HepG2 (cell line): Measurements from ENCODE around the gene ALCAM.

Experiments used
- ASH2L ChIP-seq: fragments of 300-600, 200-600 bp; sonication (generic); IDR thresholded peaks from 2 replicates; pipeline ENCODE4 v1.7.0; 2017; ENCODE audit warnings: low read depth, mild to moderate bottlenecking, moderate library complexity, mixed read lengths, low read length; ENCODE audit not compliant: insufficient read length
- EP300 ChIP-seq, 3 experiments: sonication (generic) in 1 of 3; formaldehyde crosslinking in 1 of 3; IDR thresholded peaks; 2 replicates each; pipeline versions ENCODE4 v1.5.1 to v1.6.1; 2011 to 2020; ENCODE audit warnings: low read depth in 2 of 3, low read length in 2 of 3, borderline replicate concordance in 1 of 3, improper control_type of control experiment in 1 of 3, mild to moderate bottlenecking in 1 of 3, missing genetic modification reagents in 1 of 3, moderate library complexity in 1 of 3
- MXI1 ChIP-seq: IDR thresholded peaks from 3 replicates; pipeline ENCODE4 v1.6.1; 2012; ENCODE audit warnings: low read depth, low read length, inconsistent platforms, borderline replicate concordance
- POLR2A ChIP-seq, 2 experiments: IDR thresholded peaks; 2 replicates each; pipeline ENCODE4 v1.6.1; 2011; ENCODE audit warnings: low read depth in 2 of 2, low read length in 2 of 2, mild to moderate bottlenecking in 1 of 2, moderate library complexity in 1 of 2; ENCODE audit not compliant: insufficient read depth in 1 of 2
- TCF7 ChIP-seq: sonication (generic); IDR thresholded peaks from 2 replicates; pipeline ENCODE4 v1.6.1; 2016; ENCODE audit warnings: antibody characterized with exemption, low read depth
- ZNF251 ChIP-seq: sonication (generic); formaldehyde crosslinking; IDR thresholded peaks from 2 replicates; pipeline ENCODE4 v1.9.0; 2021; ENCODE audit warnings: mild to moderate bottlenecking, missing genetic modification reagents
- ZNF557 ChIP-seq: sonication (generic); formaldehyde crosslinking; IDR thresholded peaks from 2 replicates; pipeline ENCODE4 v1.4.0; 2020; ENCODE audit warnings: missing genetic modification reagents
- ZNF598 ChIP-seq: sonication (generic); formaldehyde crosslinking; IDR thresholded peaks from 2 replicates; pipeline ENCODE4 v1.5.1; 2020; ENCODE audit warnings: mild to moderate bottlenecking, missing genetic modification reagents, borderline replicate concordance
- TF ChIP-seq, protein P1 (sequence below): sonication (generic); formaldehyde crosslinking; IDR thresholded peaks from 2 replicates; pipeline ENCODE4 v1.8.0; 2022; ENCODE audit warnings: low read depth, missing genetic modification reagents

DNA sequence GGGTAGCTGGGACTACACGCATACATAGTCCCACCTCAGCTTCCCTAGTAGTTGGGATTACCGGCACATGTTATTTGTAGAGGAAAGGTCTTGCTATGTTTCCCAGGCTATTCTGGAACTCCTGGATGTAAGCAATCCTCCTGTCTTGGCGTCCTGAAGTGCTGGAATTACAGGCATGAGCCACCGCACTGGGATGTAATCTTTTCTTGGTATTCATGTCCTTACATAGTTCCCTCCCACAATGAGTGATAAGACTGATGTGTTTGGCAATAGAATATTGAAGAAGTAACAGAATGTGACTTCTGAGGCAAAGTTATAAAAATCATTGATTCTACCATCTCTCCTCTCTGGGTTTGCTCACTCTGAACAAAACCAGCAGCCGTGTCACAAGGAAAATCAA is 22.7 kb upstream of the ALCAM start:
- TF ChIP-seq TCF7 = no peak
- TF ChIP-seq MXI1 = no peak
- no peak for TF ChIP-seq ZNF251 (CRISPR knock-in tag)
- TF ChIP-seq POLR2A (IDR thresholded peaks at IDR 0.05; ENCODE audit: insufficient read depth in 1 of 2, low read depth in 2 of 2, low read length in 2 of 2) = no peak
- no peak for TF ChIP-seq ZNF598
- TF ChIP-seq ZNF557 = no peak
- TF ChIP-seq, protein P1, sequence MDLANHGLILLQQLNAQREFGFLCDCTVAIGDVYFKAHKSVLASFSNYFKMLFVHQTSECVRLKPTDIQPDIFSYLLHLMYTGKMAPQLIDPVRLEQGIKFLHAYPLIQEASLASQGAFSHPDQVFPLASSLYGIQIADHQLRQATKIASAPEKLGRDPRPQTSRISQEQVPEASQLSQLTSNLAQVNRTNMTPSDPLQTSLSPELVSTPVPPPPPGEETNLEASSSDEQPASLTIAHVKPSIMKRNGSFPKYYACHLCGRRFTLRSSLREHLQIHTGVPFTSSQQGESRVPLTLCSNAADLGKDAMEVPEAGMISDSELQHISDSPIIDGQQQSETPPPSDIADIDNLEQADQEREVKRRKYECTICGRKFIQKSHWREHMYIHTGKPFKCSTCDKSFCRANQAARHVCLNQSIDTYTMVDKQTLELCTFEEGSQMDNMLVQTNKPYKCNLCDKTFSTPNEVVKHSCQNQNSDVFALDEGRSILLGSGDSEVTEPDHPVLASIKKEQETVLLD (CRISPR knock-in tag) = no peak
- no peak for TF ChIP-seq ASH2L
- no peak for TF ChIP-seq EP300 (IDR thresholded peaks at IDR 0.05; ENCODE audit: low read depth in 2 of 2, low read length in 2 of 2)
- TF ChIP-seq EP300 (CRISPR knock-in tag; IDR thresholded peaks at IDR 0.05; ENCODE audit: borderline replicate concordance) = no peak
